Sigmoid colon (tissue), 7 donors: ENCODE results near the gene ASPN. TPM values are rescaled to one million over a fixed set of nuclear protein-coding genes. Genes with fewer than 3 reads are reported as not detected.

ENCODE experiments used
- DNase-seq: peaks from one replicate; pipeline ENCODE4 v3.0.0-alpha.2; 2019
- H3K27ac ChIP-seq, 4 donors: fragments of 200-600 bp; sonication (generic); one replicate each; pipeline ENCODE4 v1.5.1; 2016 to 2019; ENCODE audit warnings: mild to moderate bottlenecking in 1 of 4
- H3K27me3 ChIP-seq, 3 donors: fragments of 200-600 bp; sonication (generic); one replicate each; pipeline ENCODE4 v1.5.1; 2019; ENCODE audit warnings: mild to moderate bottlenecking in 1 of 3
- H3K36me3 ChIP-seq, 4 donors: fragments of 200-600 bp; sonication (generic); one replicate each; pipeline ENCODE4 v1.5.1; 2016 to 2019
- H3K4me1 ChIP-seq, 4 donors: fragments of 200-600 bp; sonication (generic); one replicate each; pipeline ENCODE4 v1.5.1; 2017 to 2019
- H3K4me3 ChIP-seq, 4 donors: fragments of 200-600 bp; sonication (generic); one replicate each; pipeline ENCODE4 v1.5.1; 2017 to 2019; ENCODE audit warnings: mild to moderate bottlenecking in 2 of 4, moderate library complexity in 1 of 4
- H3K9me3 ChIP-seq, 4 donors: fragments of 200-600 bp in 3 of 4; sonication (generic) in 3 of 4; one replicate each; pipeline versions ENCODE4 v1.5.1 to v1.6.1; 2013 to 2019
- EP300 ChIP-seq, 4 donors: sonication (generic); formaldehyde crosslinking; IDR thresholded peaks; one replicate each; pipeline ENCODE4 v1.6.1; 2017; ENCODE audit warnings: antibody characterized with exemption in 4 of 4
- POLR2A ChIP-seq, 2 donors: fragments of 450-650 bp; IDR thresholded peaks; one replicate each; pipeline ENCODE4 v1.6.1; 2016; ENCODE audit warnings: antibody characterized with exemption in 2 of 2, mild to moderate bottlenecking in 2 of 2, moderate library complexity in 2 of 2
- POLR2AphosphoS5 ChIP-seq, 4 donors: sonication (generic); formaldehyde crosslinking; IDR thresholded peaks; one replicate each; pipeline ENCODE4 v1.6.1; 2017; ENCODE audit warnings: antibody characterized with exemption in 4 of 4
- WGBS, 2 donors: extraction: QIAGEN DNeasy Blood & Tissue Kit; methylation state at CpG; one replicate each; pipeline ENCODE4 v1.1.7; 2013; 5-methylcytosine and 5-hydroxymethylcytosine counted together
- intact Hi-C: fragments of 100-400 bp; cut with DNase I; formaldehyde crosslinking; loops from one replicate; pipeline ENCODE4 v1.15.1; 2023
- polyA plus RNA-seq, 3 donors: library from polyadenylated mRNA; stranded (reverse); fragments of 200-250 nt; gene quantifications; one replicate each; pipeline ENCODE4 v1.2.3, GENCODE V29; 2013
- total RNA-seq, 4 donors: library from RNA; depleted of rRNA; stranded (reverse); fragments of >200 nt; gene quantifications; one replicate each; pipeline ENCODE4 v1.1.0, GENCODE V29; 2016
- TF ChIP-seq, protein P1 (sequence below), 4 experiments: fragments of 450-650 bp in 3 of 4; fragments of 200-600 bp in 1 of 4; IDR thresholded peaks; one replicate each; pipeline ENCODE4 v1.5.1; 2016 to 2019; ENCODE audit warnings: antibody characterized with exemption in 4 of 4, mild to moderate bottlenecking in 3 of 4, moderate library complexity in 2 of 4
- donor health status: healthy with polysubstance abuse.
- donor health status: Bipolar disorder and iron deficiency.
- donor health status: healthy.

Gene ASPN
- total and polyA plus RNA-seq, 7 donors = 1.5 to 96.9 (median 9.4) TPM

DNA sequence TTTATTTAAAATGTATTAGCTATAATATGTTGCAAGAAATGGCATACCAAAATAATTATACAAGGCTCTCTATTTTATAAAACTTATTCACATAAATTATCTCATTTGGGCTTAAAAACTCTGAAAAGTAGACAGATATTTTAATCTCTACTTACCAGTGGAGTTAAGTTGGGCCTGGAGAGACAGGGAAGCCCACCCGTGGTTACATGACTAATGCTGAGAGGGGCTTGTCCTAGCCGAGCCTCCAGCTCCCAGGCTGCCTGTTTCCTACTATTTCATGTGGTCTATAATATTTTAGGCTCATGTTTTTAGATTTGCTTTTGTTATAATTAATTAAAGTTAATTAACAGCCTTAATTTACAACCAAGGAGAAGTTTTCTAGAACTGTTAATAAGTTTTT is 20.9 kb upstream of the ASPN start:
- Histone ChIP-seq H3K36me3 (no peaks in the 10 kb centered on the region), H3K4me1 (peaks cover 0 to 91% (median 74%) of the 10 kb centered on the region in 4 donors), H3K27ac (peak overlapping the region in 3 of 4 donors; percentile 78 to 88 (median 87)), H3K9me3 (no peaks in the 10 kb centered on the region), H3K27me3 (no peaks in the 10 kb centered on the region), H3K4me3 (no peak overlapping the region)
- WGBS, 2 donors = 88% methylated on average over 2 of the region's 2 CpGs
- no peak for DNase-seq
- intact Hi-C loops = no loop called here
- TF ChIP-seq POLR2A (IDR thresholded peaks at IDR 0.05) = no peak
- no peak for TF ChIP-seq EP300 (IDR thresholded peaks at IDR 0.05)
- TF ChIP-seq, protein P1, sequence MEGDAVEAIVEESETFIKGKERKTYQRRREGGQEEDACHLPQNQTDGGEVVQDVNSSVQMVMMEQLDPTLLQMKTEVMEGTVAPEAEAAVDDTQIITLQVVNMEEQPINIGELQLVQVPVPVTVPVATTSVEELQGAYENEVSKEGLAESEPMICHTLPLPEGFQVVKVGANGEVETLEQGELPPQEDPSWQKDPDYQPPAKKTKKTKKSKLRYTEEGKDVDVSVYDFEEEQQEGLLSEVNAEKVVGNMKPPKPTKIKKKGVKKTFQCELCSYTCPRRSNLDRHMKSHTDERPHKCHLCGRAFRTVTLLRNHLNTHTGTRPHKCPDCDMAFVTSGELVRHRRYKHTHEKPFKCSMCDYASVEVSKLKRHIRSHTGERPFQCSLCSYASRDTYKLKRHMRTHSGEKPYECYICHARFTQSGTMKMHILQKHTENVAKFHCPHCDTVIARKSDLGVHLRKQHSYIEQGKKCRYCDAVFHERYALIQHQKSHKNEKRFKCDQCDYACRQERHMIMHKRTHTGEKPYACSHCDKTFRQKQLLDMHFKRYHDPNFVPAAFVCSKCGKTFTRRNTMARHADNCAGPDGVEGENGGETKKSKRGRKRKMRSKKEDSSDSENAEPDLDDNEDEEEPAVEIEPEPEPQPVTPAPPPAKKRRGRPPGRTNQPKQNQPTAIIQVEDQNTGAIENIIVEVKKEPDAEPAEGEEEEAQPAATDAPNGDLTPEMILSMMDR (IDR thresholded peaks at IDR 0.05) = no peak
- TF ChIP-seq POLR2AphosphoS5 (IDR thresholded peaks at IDR 0.05) = no peak

DNA sequence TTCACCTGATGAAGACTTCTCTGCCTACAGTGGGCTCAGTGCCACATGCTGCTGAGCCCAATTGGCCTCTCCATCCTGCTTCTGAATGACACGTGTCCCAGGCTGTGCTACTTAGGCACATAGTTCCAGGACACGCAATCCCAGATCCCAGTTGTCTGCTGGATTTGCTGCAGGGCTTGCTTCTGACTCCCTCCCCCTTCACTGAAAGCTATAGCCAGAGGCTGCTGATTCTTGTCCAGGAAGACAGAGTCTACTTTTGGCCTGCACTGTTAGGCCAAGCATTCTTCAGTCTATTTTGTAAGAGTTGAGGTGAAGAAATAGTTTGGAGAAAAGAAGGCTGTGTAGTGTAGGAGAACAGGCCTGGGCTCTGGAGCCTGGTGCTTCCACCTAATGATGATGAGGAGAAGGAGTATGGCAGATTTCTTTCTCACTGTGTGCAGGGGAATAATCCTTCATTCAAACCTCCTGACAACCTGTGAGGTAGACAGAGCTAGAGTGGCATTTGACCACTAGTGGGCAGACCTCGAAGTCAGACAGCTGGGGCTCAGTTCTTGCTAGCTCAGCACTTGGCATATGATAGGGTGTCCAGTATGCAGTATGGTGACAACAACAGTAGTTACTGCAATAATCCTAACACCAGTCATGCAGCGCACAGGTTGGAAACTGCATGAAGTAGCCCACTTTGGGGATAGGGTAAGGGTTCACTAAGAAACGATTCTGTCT is 19.5 kb upstream of the ASPN start:
- intact Hi-C loops = no loop called here
- TF ChIP-seq EP300 (IDR thresholded peaks at IDR 0.05) (no peak), POLR2A (IDR thresholded peaks at IDR 0.05) (no peak), POLR2AphosphoS5 (IDR thresholded peaks at IDR 0.05) (peak; percentile 15 to 69 (median 62))
- TF ChIP-seq, protein P1 (IDR thresholded peaks at IDR 0.05) = peak in 1 of 4 experiments; percentile 26
- Histone ChIP-seq H3K36me3 (no peaks in the 10 kb centered on the region), H3K9me3 (no peaks in the 10 kb centered on the region), H3K4me3 (no peak overlapping the region), H3K27ac (peak overlapping the region; percentile 65 to 87 (median 76)), H3K4me1 (peaks cover 0 to 79% (median 61%) of the 10 kb centered on the region in 4 donors), H3K27me3 (no peaks in the 10 kb centered on the region)
- WGBS, 2 donors = 78 to 81% methylated on average over 5 of the region's 5 CpGs
- DNase-seq = peak; percentile 88

DNA sequence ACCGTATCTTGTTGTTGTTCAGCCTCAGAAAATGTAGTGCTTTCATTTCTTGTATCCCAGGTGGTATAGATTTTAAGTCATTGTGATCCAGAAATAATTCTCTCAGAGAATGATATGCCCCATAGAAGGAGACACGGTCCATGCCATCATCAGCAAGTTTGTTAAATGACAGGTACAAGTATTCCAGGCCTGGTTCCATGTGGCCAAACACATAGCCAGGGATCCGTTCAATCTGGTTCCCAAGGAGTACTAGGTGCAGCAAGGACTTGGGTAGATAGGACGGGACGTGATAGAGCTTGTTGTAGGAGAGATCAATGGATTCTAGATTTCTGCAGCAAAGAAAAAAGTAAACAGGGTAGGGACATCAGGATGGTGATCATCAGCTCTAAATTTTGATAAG is 18.4 kb upstream of the ASPN start:
- no peak for TF ChIP-seq POLR2AphosphoS5 (IDR thresholded peaks at IDR 0.05)
- no peak for TF ChIP-seq EP300 (IDR thresholded peaks at IDR 0.05)
- TF ChIP-seq POLR2A (IDR thresholded peaks at IDR 0.05) = no peak
- TF ChIP-seq, protein P1 (IDR thresholded peaks at IDR 0.05) = no peak
- intact Hi-C loops = no loop called here
- peak overlapping the region; percentile 65 to 87 (median 76) for H3K27ac ChIP-seq
- no peak for DNase-seq
- no peaks in the 10 kb centered on the region for H3K9me3 ChIP-seq
- 97 to 98% methylated on average over 5 of the region's 5 CpGs for WGBS, 2 donors
- no peak overlapping the region for H3K4me3 ChIP-seq
- H3K27me3 ChIP-seq = no peaks in the 10 kb centered on the region
- no peaks in the 10 kb centered on the region for H3K36me3 ChIP-seq
- H3K4me1 ChIP-seq = peaks cover 0 to 76% (median 56%) of the 10 kb centered on the region in 4 donors

DNA sequence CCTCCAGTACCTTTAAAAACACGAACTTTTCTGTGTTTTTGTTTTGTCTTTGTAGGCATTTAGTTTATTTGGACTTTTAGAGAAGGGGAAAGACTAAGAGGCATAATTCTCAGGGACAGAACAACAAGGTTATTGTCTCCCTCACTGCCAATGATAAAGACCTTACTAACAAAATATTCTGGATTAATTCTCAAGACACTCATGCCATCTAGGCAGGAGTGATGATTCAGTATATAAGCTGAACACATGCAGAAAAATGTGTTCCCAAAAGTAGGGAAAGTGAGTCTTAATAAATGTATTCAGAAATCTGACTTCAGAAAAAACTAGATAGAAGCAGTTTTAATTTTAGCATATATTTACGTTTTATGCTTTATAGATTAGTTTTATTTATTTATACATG is 17.4 kb upstream of the ASPN start:
- Histone ChIP-seq H3K4me1 (peaks cover 0 to 71% (median 50%) of the 10 kb centered on the region in 4 donors), H3K27me3 (no peaks in the 10 kb centered on the region), H3K27ac (peak overlapping the region in 3 of 4 donors; percentile 11 to 87 (median 46)), H3K9me3 (no peaks in the 10 kb centered on the region), H3K36me3 (no peaks in the 10 kb centered on the region), H3K4me3 (no peak overlapping the region)
- intact Hi-C loops = no loop called here
- TF ChIP-seq POLR2A (IDR thresholded peaks at IDR 0.05) (no peak), POLR2AphosphoS5 (IDR thresholded peaks at IDR 0.05) (no peak), EP300 (IDR thresholded peaks at IDR 0.05) (no peak)
- TF ChIP-seq, protein P1 (IDR thresholded peaks at IDR 0.05) = no peak
- WGBS, 2 donors = 75 to 78% methylated on average over 2 of the region's 2 CpGs
- no peak for DNase-seq
